ENCODE measurements around the gene PLPPR1.
"Not testable (repeated sequence)": the region's sequence is repeated elsewhere in the genome, so short reads cannot be mapped to it uniquely, and the experiment has no call there.

The PLPPR1 gene

DNA sequence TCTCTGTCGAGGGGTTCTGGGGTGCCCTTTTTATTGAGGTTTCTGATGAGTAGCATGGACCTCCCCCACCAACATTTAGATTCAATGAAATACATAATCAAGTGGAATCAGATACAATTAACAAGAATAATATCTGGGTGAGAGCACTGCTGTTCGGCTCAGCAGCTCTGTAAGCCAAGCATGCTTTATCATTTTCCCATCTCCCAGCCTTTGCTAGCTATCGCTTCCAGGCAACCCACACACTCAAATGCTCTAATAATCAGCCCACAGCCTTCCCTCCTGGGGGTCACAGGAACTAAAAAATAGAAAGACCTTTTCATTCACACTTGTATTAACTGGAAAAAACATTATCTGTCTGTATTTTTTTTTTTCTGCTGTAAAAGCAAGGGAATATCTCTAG is 8.9 kb downstream of the PLPPR1 start:
- ChIA-PET POLR2A (no interaction called here), CTCF (interaction anchor here (1.3 kb wide), 1 partner anchor 36 kb away, joined by 3 read pairs; no protein-coding TSS in a partner anchor)
- no peak for TF ChIP-seq CTCF (IDR thresholded peaks at IDR 0.05; ENCODE audit: control extremely low read depth, extremely low read depth, low read depth, missing control alignments)
- DNase-seq (ENCODE audit: extremely low spot score) = no peak

- POLR2A ChIA-PET = no interaction called here
- CTCF ChIA-PET = interaction anchor here (1.0 to 1.3 kb wide), 3 partner anchors 13 to 37 kb away, joined by 3 read pairs; no protein-coding TSS in a partner anchor
- DNase-seq (ENCODE audit: extremely low spot score) = no peak
- TF ChIP-seq CTCF (IDR thresholded peaks at IDR 0.05; ENCODE audit: control extremely low read depth, extremely low read depth, low read depth, missing control alignments) = no peak
Observed at GRCh38 chr9:101038488-101038887, 10.0 kb downstream of the PLPPR1 start.

DNA sequence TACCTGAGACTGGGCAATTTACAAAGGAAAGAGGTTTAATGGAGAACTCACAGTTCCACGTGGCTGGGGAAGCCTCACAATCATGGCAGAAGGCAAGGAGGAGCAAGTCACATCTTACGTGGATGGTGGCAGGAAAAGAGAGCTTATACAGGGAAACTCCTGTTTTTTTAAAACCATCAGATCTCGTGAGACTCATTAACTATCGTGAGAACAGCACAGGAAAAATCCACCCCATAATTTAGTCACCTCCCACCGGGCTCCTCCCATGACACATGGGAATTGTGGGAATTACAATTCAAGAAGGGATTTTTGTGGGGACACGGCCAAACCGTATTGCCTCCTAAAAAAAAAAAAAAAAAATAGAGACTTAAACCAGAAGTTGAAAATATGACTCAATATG is 11.1 kb downstream of the PLPPR1 start:
- POLR2A ChIA-PET; DNase-seq (ENCODE audit: extremely low spot score): not testable (repeated sequence)
- CTCF ChIA-PET = interaction anchor here (1.2 kb wide), 1 partner anchor 15 kb away, joined by 3 read pairs; no protein-coding TSS in a partner anchor

DNA sequence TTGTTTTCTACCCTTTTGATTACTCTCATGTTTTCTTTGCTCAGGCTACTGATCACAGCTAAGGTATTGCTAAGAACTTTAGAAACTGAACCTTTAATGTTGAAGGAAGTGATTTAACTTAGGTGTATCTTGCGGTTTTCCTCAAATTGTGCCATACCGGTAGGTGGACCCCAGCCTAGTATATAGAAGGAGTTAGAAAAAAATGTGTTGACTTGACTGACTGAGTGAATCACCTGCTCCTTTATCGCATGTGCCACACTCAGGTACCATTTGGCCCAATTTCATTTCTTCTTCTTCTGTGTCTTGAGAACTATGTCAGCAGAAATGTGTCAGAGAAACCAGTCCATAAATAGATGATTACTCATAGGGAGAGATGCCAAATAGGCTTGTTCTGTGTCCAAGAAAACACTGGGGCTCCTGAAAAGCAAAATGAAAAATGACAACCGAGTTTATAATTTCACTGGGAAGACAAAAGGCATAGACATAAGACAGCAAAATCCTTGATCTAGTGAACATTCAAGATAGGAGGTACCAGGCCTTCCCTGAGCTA is 19.4 kb downstream of the PLPPR1 start:
- ChIA-PET CTCF (interaction anchor here (1.2 kb wide), 1 partner anchor 14 kb away, joined by 3 read pairs; no protein-coding TSS in a partner anchor), POLR2A (no interaction called here)
- DNase-seq (ENCODE audit: extremely low spot score) = no peak
- TF ChIP-seq CTCF (IDR thresholded peaks at IDR 0.05; ENCODE audit: control extremely low read depth, extremely low read depth, low read depth, missing control alignments) = no peak

DNA sequence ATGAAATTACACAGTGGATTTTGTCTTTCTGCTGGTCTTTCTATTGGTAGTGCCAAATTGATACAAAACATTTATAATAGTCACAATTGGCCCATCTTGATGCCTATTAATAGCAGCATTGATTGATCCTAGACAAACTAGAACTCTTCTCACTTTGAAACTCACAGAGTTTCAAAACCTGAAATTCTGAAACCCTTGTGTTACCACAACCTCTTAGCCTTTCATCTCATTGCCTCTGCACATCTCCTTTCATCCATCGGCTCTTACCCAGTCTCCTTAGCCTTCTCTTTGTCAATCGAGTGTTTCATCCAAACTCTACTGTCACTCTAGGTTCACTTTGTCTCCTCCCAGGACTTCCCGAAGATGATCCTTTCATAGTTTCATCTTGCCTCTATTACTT is 22.1 kb downstream of the PLPPR1 start:
- ChIA-PET POLR2A (no interaction called here), CTCF (no interaction called here)
- DNase-seq (ENCODE audit: extremely low spot score) = no peak

GRCh38 chr9:101054657-101055056 is 26.1 kb downstream of the PLPPR1 start:
- ChIA-PET CTCF (interaction anchor here (0.9 to 1.5 kb wide), 4 partner anchors 9 to 257 kb away, joined by 3 read pairs; no protein-coding TSS in a partner anchor), POLR2A (no interaction called here)
- no peak for TF ChIP-seq CTCF (IDR thresholded peaks at IDR 0.05; ENCODE audit: control extremely low read depth, extremely low read depth, low read depth, missing control alignments)
- no peak for DNase-seq (ENCODE audit: extremely low spot score)

More for the DNA sequence above, 22.1 kb downstream of the PLPPR1 start:
- no peak for TF ChIP-seq CTCF (IDR thresholded peaks at IDR 0.05; ENCODE audit: control extremely low read depth, extremely low read depth, low read depth, missing control alignments)

DNA sequence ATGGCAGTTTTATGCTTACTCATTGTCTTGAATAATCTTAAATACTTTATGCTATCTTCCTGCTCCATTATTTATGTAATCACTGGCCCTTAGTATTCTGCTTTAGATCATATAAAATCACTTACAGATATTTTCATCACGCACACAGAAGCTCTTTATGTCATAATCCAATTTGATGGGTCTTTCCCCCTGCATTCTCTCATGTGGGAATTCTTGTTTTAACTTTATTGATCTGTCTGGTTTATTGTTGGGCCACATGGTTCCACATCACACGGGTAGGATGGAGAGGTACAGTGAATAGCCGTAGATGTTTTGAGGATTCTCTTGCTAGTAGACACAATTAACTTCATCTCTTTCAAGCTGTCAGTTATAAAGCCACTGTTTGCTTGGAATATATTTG is 27.0 kb downstream of the PLPPR1 start:
- TF ChIP-seq CTCF (IDR thresholded peaks at IDR 0.05; ENCODE audit: control extremely low read depth, extremely low read depth, low read depth, missing control alignments) = no peak
- ChIA-PET POLR2A (no interaction called here), CTCF (interaction anchor here (0.9 to 1.5 kb wide), 4 partner anchors 10 to 256 kb away, joined by 3 read pairs; no protein-coding TSS in a partner anchor)
- DNase-seq (ENCODE audit: extremely low spot score) = no peak

All from GM10248 (cell line).